ENCODE results near the gene TRAPPC10. TPM values are rescaled to one million over a fixed set of nuclear protein-coding genes. Genes with fewer than 3 reads are reported as not detected.

The TRAPPC10 gene
- total and polyA plus RNA-seq, 10 of the 15 experiments (the other 5 are each of a cell fraction or from before 2014, with no cell fraction given) = 1.1 to 39.6 (median 28.2) TPM

- in situ Hi-C loops (cut with MboI) (no loop called here), intact Hi-C loops (cut with micrococcal nuclease; ENCODE audit: unreplicated experiment) (no loop called here)
- no peak overlapping the region for H3K4me3 ChIP-seq
- 91% methylated on average over 33 of the region's 33 CpGs for WGBS (ENCODE audit: insufficient coverage, insufficient replicate concordance, low lambda C conversion rate, missing lambda C conversion rate)
- peaks cover 5% of the 10 kb centered on the region; the same call in 1 of the 2 replicates for H4K20me1 ChIP-seq (ENCODE audit: control insufficient read depth, insufficient read depth)
- no peak overlapping the region for H3K9ac ChIP-seq (ENCODE audit: control insufficient read depth, insufficient read depth, low read length)
- SMC1A ChIA-PET (ENCODE audit: uncharacterized antibody, unreplicated experiment) = interaction anchor here (0.6 kb wide), 1 partner anchor 9 kb away, joined by 3 read pairs; no protein-coding TSS in a partner anchor
- FAIRE-seq (no peak), DNase-seq (ENCODE audit: low read depth, low spot score) (no peak), ATAC-seq (no peak)
- H3K27ac ChIP-seq (ENCODE audit: control insufficient read depth, insufficient read depth) = no peak overlapping the region
- no peaks in the 10 kb centered on the region for H3K4me1 ChIP-seq (ENCODE audit: control insufficient read depth, insufficient read depth, low read length)
- POLR2A ChIA-PET = no interaction called here
- H2AFZ ChIP-seq (ENCODE audit: control insufficient read depth, low read depth, low read length) = no peak overlapping the region
- H3K4me2 ChIP-seq (ENCODE audit: control insufficient read depth, insufficient read depth) = no peak overlapping the region
- no peak for TF ChIP-seq YBX1 (IDR thresholded peaks at IDR 0.05)
- no peak for TF ChIP-seq LARP7 (IDR thresholded peaks at IDR 0.05)
- TF ChIP-seq BACH1 (IDR thresholded peaks at IDR 0.05; ENCODE audit: borderline replicate concordance) = no peak
- TF ChIP-seq CHD2 (IDR thresholded peaks at IDR 0.05; ENCODE audit: borderline replicate concordance, low read depth, low read length) = no peak
- TF ChIP-seq RELA (IDR thresholded peaks at IDR 0.05; ENCODE audit: borderline replicate concordance, partially characterized antibody) = no peak
- TF ChIP-seq POLR2A (IDR thresholded peaks at IDR 0.05; ENCODE audit: low read depth, low read length) = no peak; the same call in 1 of the 2 replicates
- no peak for TF ChIP-seq E2F8 (IDR thresholded peaks at IDR 0.05; ENCODE audit: low read depth, partially characterized antibody)
- no peak for TF ChIP-seq RAD21 (IDR thresholded peaks at IDR 0.05; ENCODE audit: insufficient read depth, low read depth, low read length)
- no peak for TF ChIP-seq SPI1 (IDR thresholded peaks at IDR 0.05; ENCODE audit: borderline replicate concordance, insufficient read depth, low read depth, low read length)
- no peak for TF ChIP-seq TARDBP (IDR thresholded peaks at IDR 0.05; ENCODE audit: borderline replicate concordance)
- TF ChIP-seq CBX5 (IDR thresholded peaks at IDR 0.05; ENCODE audit: low read depth) = no peak
- no peak for TF ChIP-seq ZSCAN29 (IDR thresholded peaks at IDR 0.05)
- TF ChIP-seq BMI1 (IDR thresholded peaks at IDR 0.05; ENCODE audit: borderline replicate concordance) = no peak
- no peak for TF ChIP-seq MLLT1 (IDR thresholded peaks at IDR 0.05)
- no peaks in the 10 kb centered on the region for H3K27me3 ChIP-seq (replicated peaks in 1 of 2; ENCODE audit: control insufficient read depth in 2 of 2, insufficient read depth in 2 of 2, low read length in 1 of 2)
- no peaks in the 10 kb centered on the region for H3K9me3 ChIP-seq (replicated peaks; ENCODE audit: control insufficient read depth, insufficient read depth, low read length)
- no TSS peak for BruUV-seq (replicated peaks)
- peaks cover 29 to 46% of the 10 kb centered on the region in 2 experiments for H3K36me3 ChIP-seq (ENCODE audit: control insufficient read depth in 2 of 2, insufficient read depth in 2 of 2, low read length in 1 of 2)
- CTCF ChIA-PET = no interaction called here
- no peaks in the 10 kb centered on the region for H3K79me2 ChIP-seq (ENCODE audit: control insufficient read depth, insufficient read depth, low read length)
- RAD21 ChIA-PET (ENCODE audit: unreplicated experiment) = no interaction called here
Observed at GRCh38 chr21:44087426-44088400, 75.6 kb downstream of the TRAPPC10 start.

Data from GM12878 (cell line).